AG09309 (cell line): ENCODE results near the gene FBN1.
A peak's percentile ranks its signal among the peaks of the same experiment; 100 is the strongest.

ENCODE experiments used
- DNase-seq: peaks from one replicate; pipeline ENCODE4 v3.0.0-alpha.2; 2010; ENCODE audit warnings: low read depth
- H3K4me3 ChIP-seq: 2 replicates; pipeline ENCODE4 v1.5.1; 2011; ENCODE audit warnings: mild to moderate bottlenecking, low read depth, low read length, moderate library complexity; ENCODE audit not compliant: control insufficient read depth
- CTCF ChIP-seq: IDR thresholded peaks from 2 replicates; pipeline ENCODE4 v1.5.1; 2011; ENCODE audit warnings: mild to moderate bottlenecking, low read depth, low read length, inconsistent platforms; ENCODE audit not compliant: insufficient read depth, control insufficient read depth; ENCODE audit errors: missing control alignments

FBN1 gene

GRCh38 chr15:48389691-48390143, 255.8 kb downstream of the FBN1 start:
- no peak overlapping the region for H3K4me3 ChIP-seq
- no peak for DNase-seq
- TF ChIP-seq CTCF = no peak

- no peak overlapping the region for H3K4me3 ChIP-seq
- no peak for DNase-seq
- no peak for TF ChIP-seq CTCF
These were observed 256.6 kb downstream of the FBN1 start for GRCh38 chr15:48388910-48389309.

- H3K4me3 ChIP-seq = no peak overlapping the region
- no peak for DNase-seq
- TF ChIP-seq CTCF = no peak
These were observed 257.3 kb downstream of the FBN1 start for GRCh38 chr15:48388016-48388851.

GRCh38 chr15:48385031-48385830, 260.3 kb downstream of the FBN1 start:
- no peak for TF ChIP-seq CTCF
- H3K4me3 ChIP-seq = no peak overlapping the region
- DNase-seq = peak; percentile 99

- H3K4me3 ChIP-seq = no peak overlapping the region
- TF ChIP-seq CTCF = no peak
- no peak for DNase-seq
These were observed 260.9 kb downstream of the FBN1 start for GRCh38 chr15:48384616-48385015.

- H3K4me3 ChIP-seq = no peak overlapping the region
- DNase-seq = no peak
- TF ChIP-seq CTCF = no peak
These were observed 262.5 kb downstream of the FBN1 start for GRCh38 chr15:48383031-48383430.
